A673 (cell line): ENCODE results near the gene SLC44A3. TPM values are rescaled to one million over a fixed set of nuclear protein-coding genes. Genes with fewer than 3 reads are reported as not detected.

Experiments used
- BruUV-seq: library from RNA; stranded (reverse); fragments of 400-500 nt; replicated peaks from 2 replicates; lab custom pipeline; 2021; lab: Mats Ljungman, UMichigan
- CTCF ChIA-PET: fragments of 300-600 bp; sonication (Branson Sonifier 250); formaldehyde crosslinking; loops from one replicate; lab custom pipeline; 2022; ENCODE audit warnings: antibody characterized with exemption; lab: Charles Lee
- POLR2A ChIA-PET: fragments of 300-600 bp; sonication (Branson Sonifier 250); formaldehyde crosslinking; loops from one replicate; lab custom pipeline; 2022; ENCODE audit warnings: antibody characterized with exemption; ENCODE audit not compliant: low non-redundant PET; lab: Charles Lee
- DNase-seq: peaks from one replicate; pipeline ENCODE4 v3.0.0-alpha.2; 2015; ENCODE audit warnings: low spot score
- H3K27ac ChIP-seq: fragments of 200-600 bp; sonication (generic); 2 replicates; pipeline ENCODE4 v1.5.1; 2016; ENCODE audit warnings: mixed run types, low read depth, mild to moderate bottlenecking, mixed read lengths, antibody characterized with exemption, low read length; ENCODE audit not compliant: poor library complexity, severe bottlenecking
- H3K27me3 ChIP-seq: fragments of 200-600 bp; sonication (generic); replicated peaks from 2 replicates; pipeline ENCODE4 v1.6.1; 2017; ENCODE audit warnings: mixed run types, low read depth, mild to moderate bottlenecking, mixed read lengths, antibody characterized with exemption, low read length; ENCODE audit not compliant: insufficient read depth, poor library complexity
- H3K36me3 ChIP-seq: fragments of 200-600 bp; sonication (generic); 2 replicates; pipeline ENCODE4 v1.6.1; 2016; ENCODE audit warnings: mixed run types, mild to moderate bottlenecking, mixed read lengths, antibody characterized with exemption, low read length; ENCODE audit not compliant: insufficient read depth, poor library complexity, severe bottlenecking
- H3K4me1 ChIP-seq: fragments of 200-600 bp; sonication (generic); 2 replicates; pipeline ENCODE4 v1.6.1; 2017; ENCODE audit warnings: mixed run types, mild to moderate bottlenecking, mixed read lengths, antibody characterized with exemption, low read length; ENCODE audit not compliant: insufficient read depth, poor library complexity, severe bottlenecking
- H3K4me3 ChIP-seq: fragments of 200-600 bp; sonication (generic); 2 replicates; pipeline ENCODE4 v1.5.1; 2016; ENCODE audit warnings: low read depth, mixed run types, mild to moderate bottlenecking, mixed read lengths, low read length; ENCODE audit not compliant: poor library complexity, severe bottlenecking
- H3K9me3 ChIP-seq: fragments of 200-600 bp; sonication (generic); 2 replicates; pipeline ENCODE4 v1.6.1; 2016; ENCODE audit warnings: mixed run types, low read depth, mild to moderate bottlenecking, mixed read lengths, antibody characterized with exemption, low read length; ENCODE audit not compliant: poor library complexity, severe bottlenecking
- EZH2 ChIP-seq: fragments of 200-600 bp; sonication (generic); IDR thresholded peaks from 2 replicates; pipeline ENCODE4 v1.6.1; 2017; ENCODE audit warnings: borderline replicate concordance, low read depth, mild to moderate bottlenecking, mixed read lengths, antibody characterized with exemption, low read length; ENCODE audit not compliant: poor library complexity, severe bottlenecking
- intact Hi-C: fragments of 100-400 bp; cut with micrococcal nuclease; formaldehyde crosslinking; loops from one replicate; pipeline ENCODE4 v1.10.0; 2022; ENCODE audit not compliant: unreplicated experiment
- total RNA-seq: library from RNA; stranded (reverse); gene quantifications from 2 replicates; pipeline ENCODE4 v1.2.3, GENCODE V29; 2021
- TF ChIP-seq, protein P1 (sequence below): fragments of 300-800, 200-600 bp; sonication (generic); conservative IDR thresholded peaks from 2 replicates; pipeline ENCODE4 v1.5.1; 2017; ENCODE audit warnings: low read depth, mild to moderate bottlenecking, antibody characterized with exemption, low read length, moderate library complexity, mixed read lengths

Gene SLC44A3
- total RNA-seq, 1 experiment from 2014 or later: not detected

DNA sequence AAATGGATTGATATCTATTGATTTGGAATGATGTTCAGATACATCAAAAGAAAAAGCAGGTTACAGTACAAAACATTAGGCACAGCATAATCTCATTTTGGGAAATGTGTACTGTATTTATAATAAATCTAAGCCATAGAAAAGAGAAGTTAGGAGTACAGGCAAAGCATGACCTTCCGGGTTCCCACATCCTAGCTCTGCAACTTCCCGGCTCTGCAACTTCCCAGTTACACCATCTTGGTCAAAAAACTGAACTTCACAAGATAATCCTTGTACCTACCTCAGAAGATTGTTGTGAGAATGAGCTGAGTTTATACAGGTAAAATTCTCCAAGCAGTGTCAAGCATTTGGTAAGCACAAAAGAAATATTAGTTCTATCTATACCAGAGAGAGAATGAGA, 21.7 kb upstream of the SLC44A3 start:
- intact Hi-C loops: no loop called here
- no peaks in the 10 kb centered on the region for H3K36me3 ChIP-seq
- H3K9me3 ChIP-seq: no peaks in the 10 kb centered on the region
- no peak overlapping the region for H3K27ac ChIP-seq
- no peak for DNase-seq
- H3K4me3 ChIP-seq: no peak overlapping the region
- CTCF ChIA-PET: no interaction called here
- TF ChIP-seq, protein P1, sequence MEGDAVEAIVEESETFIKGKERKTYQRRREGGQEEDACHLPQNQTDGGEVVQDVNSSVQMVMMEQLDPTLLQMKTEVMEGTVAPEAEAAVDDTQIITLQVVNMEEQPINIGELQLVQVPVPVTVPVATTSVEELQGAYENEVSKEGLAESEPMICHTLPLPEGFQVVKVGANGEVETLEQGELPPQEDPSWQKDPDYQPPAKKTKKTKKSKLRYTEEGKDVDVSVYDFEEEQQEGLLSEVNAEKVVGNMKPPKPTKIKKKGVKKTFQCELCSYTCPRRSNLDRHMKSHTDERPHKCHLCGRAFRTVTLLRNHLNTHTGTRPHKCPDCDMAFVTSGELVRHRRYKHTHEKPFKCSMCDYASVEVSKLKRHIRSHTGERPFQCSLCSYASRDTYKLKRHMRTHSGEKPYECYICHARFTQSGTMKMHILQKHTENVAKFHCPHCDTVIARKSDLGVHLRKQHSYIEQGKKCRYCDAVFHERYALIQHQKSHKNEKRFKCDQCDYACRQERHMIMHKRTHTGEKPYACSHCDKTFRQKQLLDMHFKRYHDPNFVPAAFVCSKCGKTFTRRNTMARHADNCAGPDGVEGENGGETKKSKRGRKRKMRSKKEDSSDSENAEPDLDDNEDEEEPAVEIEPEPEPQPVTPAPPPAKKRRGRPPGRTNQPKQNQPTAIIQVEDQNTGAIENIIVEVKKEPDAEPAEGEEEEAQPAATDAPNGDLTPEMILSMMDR: no peak
- no peak for TF ChIP-seq EZH2
- POLR2A ChIA-PET: no interaction called here
- H3K27me3 ChIP-seq: no peaks in the 10 kb centered on the region
- BruUV-seq: no TSS peak
- H3K4me1 ChIP-seq: peaks cover 12% of the 10 kb centered on the region

- Histone ChIP-seq H3K27me3 (no peaks in the 10 kb centered on the region), H3K36me3 (no peaks in the 10 kb centered on the region), H3K9me3 (no peaks in the 10 kb centered on the region), H3K4me1 (peaks cover 14% of the 10 kb centered on the region), H3K27ac (no peak overlapping the region), H3K4me3 (no peak overlapping the region)
- ChIA-PET CTCF (no interaction called here), POLR2A (no interaction called here)
- intact Hi-C loops: no loop called here
- no peak for TF ChIP-seq EZH2
- TF ChIP-seq, protein P1: no peak
- DNase-seq: no peak
- BruUV-seq: no TSS peak
Measured at GRCh38 chr1:94799206-94799605, 21.0 kb upstream of the SLC44A3 start.

DNA sequence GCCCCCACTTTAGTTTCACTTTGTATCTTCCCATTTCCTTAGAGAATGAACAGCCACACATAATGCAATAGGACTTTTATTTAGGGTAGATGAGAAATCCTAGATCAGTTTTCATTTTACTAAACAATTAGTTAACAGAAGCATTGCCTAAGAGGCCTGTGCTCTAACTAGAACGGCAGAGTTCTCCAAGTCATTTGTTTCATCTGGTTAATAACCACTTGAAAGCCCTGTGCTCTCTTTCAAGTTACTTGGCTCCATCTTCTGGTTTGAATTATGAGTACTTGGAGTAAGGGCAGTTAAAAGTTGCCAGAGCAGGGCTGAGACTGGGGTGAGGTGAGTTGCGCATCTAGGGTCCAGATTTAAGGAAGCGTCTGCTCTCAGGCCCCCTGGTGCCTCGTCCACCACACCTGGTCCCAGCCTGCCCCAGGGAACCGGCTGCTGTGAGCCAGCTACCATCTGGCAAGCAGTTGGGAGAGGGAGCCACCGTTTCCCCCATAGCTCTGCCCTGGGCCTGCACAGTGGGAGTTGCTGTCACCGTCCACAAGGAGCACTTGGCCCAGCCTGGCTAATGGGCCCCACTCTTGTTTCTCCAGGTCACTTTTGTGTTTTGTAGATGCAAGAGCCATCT, 18.1 kb upstream of the SLC44A3 start:
- Histone ChIP-seq H3K36me3 (no peaks in the 10 kb centered on the region), H3K27me3 (no peaks in the 10 kb centered on the region), H3K9me3 (no peaks in the 10 kb centered on the region), H3K4me3 (peak overlapping the region; percentile 20), H3K4me1 (peaks cover 14% of the 10 kb centered on the region), H3K27ac (no peak overlapping the region)
- DNase-seq: peak; percentile 85
- intact Hi-C loops: loop anchor here (1.0 to 5.0 kb wide), 3 partner anchors 280 to 465 kb away; no protein-coding TSS in a partner anchor
- ChIA-PET POLR2A (no interaction called here), CTCF (interaction anchor here (1.3 kb wide), 1 partner anchor 280 kb away, joined by 5 read pairs; no protein-coding TSS in a partner anchor)
- no TSS peak for BruUV-seq
- no peak for TF ChIP-seq EZH2
- TF ChIP-seq, protein P1: peak; percentile 69
